ENCODE data around the gene RGPD3. TPM values are rescaled to one million over a fixed set of nuclear protein-coding genes. Genes with fewer than 3 reads are reported as not detected.

RGPD3 gene
- total and polyA plus RNA-seq, 11 donors, result 0.04 to 0.38 (median 0.12) TPM; not detected in 1

DNA sequence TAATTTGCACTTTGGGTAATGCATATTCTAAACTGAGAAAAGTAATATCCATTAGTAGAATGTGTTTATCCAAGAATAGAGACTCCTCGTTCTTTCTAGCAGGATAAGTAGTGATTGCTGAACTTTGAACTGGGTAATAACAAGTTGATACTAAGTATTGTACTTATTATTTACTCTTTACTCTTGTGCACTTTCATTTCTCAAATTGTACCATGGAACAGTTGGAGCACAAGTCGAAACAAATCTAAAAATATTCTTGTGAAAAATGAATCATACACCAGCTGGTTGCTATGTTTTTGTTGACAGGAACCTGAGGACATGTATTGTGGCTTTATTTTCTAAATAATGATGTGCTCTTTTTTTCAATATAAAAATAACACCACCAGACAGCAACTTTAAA is 111.9 kb downstream of the RGPD3 start:
- no peak for ATAC-seq

DNA sequence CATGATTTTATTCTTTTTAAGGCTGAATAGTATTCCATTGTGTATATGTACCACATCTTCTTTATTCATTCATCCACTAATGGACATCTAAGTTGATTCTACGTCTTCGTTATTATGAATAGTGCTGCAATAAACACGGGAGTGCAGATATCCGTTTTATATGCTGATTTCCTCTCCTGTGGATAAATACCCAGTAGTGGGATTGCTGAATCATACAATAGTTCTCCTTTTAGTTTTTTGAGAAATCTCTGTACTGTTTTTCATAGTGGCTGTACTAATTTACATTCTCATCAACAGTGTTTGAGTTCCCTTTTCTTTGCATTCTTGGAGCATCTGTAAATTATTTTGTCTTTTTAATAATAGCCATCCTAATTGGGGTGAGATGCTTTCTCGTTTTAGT is 114.5 kb downstream of the RGPD3 start:
- H3K4me3 ChIP-seq, result no peak overlapping the region
- no peak for DNase-seq
- WGBS, 4 donors, result 79 to 91% (median 85%) methylated on average over 5 of the region's 5 CpGs
- no peak overlapping the region for H3K27ac ChIP-seq
- intact Hi-C loops (cut with DNase I), result no loop called here
- no peaks in the 10 kb centered on the region for H3K4me1 ChIP-seq
- TF ChIP-seq, protein P1, sequence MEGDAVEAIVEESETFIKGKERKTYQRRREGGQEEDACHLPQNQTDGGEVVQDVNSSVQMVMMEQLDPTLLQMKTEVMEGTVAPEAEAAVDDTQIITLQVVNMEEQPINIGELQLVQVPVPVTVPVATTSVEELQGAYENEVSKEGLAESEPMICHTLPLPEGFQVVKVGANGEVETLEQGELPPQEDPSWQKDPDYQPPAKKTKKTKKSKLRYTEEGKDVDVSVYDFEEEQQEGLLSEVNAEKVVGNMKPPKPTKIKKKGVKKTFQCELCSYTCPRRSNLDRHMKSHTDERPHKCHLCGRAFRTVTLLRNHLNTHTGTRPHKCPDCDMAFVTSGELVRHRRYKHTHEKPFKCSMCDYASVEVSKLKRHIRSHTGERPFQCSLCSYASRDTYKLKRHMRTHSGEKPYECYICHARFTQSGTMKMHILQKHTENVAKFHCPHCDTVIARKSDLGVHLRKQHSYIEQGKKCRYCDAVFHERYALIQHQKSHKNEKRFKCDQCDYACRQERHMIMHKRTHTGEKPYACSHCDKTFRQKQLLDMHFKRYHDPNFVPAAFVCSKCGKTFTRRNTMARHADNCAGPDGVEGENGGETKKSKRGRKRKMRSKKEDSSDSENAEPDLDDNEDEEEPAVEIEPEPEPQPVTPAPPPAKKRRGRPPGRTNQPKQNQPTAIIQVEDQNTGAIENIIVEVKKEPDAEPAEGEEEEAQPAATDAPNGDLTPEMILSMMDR (IDR thresholded peaks at IDR 0.05), result no peak
- no peak for TF ChIP-seq POLR2A (IDR thresholded peaks at IDR 0.05)
- H3K9me3 ChIP-seq, result no peaks in the 10 kb centered on the region
- peaks cover 0 to 14% (median 0%) of the 10 kb centered on the region in 9 donors for H3K27me3 ChIP-seq
- no peak for ATAC-seq
- no peaks in the 10 kb centered on the region for H3K36me3 ChIP-seq

More for the DNA sequence above, 111.9 kb downstream of the RGPD3 start:
- Histone ChIP-seq H3K4me3 (no peak overlapping the region), H3K27ac (no peak overlapping the region), H3K4me1 (no peaks in the 10 kb centered on the region), H3K36me3 (no peaks in the 10 kb centered on the region), H3K27me3 (peaks cover 0 to 13% (median 0%) of the 10 kb centered on the region in 9 donors), H3K9me3 (no peaks in the 10 kb centered on the region)
- TF ChIP-seq, protein P1 (IDR thresholded peaks at IDR 0.05), result no peak
- TF ChIP-seq POLR2A (IDR thresholded peaks at IDR 0.05), result no peak
- intact Hi-C loops (cut with DNase I), result no loop called here
- DNase-seq, result no peak
- WGBS, 4 donors, result 22 to 37% (median 29%) methylated on average over 2 of the region's 2 CpGs

DNA sequence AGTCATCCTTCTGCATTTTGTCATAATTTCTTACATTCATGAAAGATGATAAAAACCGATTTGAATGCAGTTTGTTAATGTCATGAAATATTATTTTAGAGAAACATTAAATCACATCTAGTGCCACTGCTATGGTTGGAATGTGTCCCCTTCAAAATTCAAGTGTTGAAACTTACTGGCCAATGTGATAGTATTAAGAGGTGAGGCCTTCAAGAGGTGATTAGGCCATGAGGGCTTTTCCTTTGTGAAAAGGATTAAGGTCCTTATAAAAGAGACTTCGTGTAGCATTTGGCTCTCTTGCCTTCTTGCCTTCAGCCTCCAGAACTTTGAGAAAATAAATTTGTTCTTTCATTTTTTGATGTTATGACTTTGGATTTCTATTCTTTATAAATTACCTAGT is 117.2 kb downstream of the RGPD3 start:
- 53 to 56% (median 55%) methylated on average over 2 of the region's 2 CpGs for WGBS, 4 donors
- DNase-seq (no peak), ATAC-seq (no peak)
- Histone ChIP-seq H3K9me3 (no peaks in the 10 kb centered on the region), H3K4me1 (no peaks in the 10 kb centered on the region), H3K27ac (no peak overlapping the region), H3K36me3 (no peaks in the 10 kb centered on the region), H3K4me3 (no peak overlapping the region), H3K27me3 (peaks cover 0 to 14% (median 0%) of the 10 kb centered on the region in 9 donors)
- intact Hi-C loops (cut with DNase I), result no loop called here
- TF ChIP-seq, protein P1 (IDR thresholded peaks at IDR 0.05), result no peak
- TF ChIP-seq POLR2A (IDR thresholded peaks at IDR 0.05), result no peak

DNA sequence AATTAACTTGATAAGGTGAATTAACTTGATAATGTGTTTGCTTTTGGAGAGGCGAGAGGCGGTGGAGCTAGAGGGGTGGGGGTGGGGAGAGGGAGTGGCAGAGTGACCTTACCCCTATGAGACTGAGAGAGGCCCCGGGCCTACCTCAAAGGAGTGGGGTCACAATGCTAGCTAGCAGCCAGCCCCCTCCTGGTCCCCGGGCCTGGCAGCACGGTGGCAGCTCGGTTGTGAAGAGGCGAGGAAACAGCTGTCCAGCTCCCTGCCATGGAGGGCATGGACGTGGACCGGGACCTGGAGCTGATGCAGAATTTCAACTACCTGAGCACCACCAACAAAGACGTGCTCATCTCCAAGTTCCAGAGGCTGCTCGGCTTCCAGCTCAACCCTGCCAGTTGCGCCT is 123.9 kb downstream of the RGPD3 start:
- TF ChIP-seq, protein P1 (IDR thresholded peaks at IDR 0.05), result no peak
- TF ChIP-seq POLR2A (IDR thresholded peaks at IDR 0.05), result no peak
- no peaks in the 10 kb centered on the region for H3K36me3 ChIP-seq
- no peaks in the 10 kb centered on the region for H3K27me3 ChIP-seq
- peaks cover 0 to 4% (median 0%) of the 10 kb centered on the region in 12 donors for H3K9me3 ChIP-seq
- WGBS, 4 donors, result 93 to 94% (median 94%) methylated on average over 8 to 12 of the region's 12 CpGs
- H3K4me1 ChIP-seq, result no peaks in the 10 kb centered on the region
- no peak overlapping the region for H3K27ac ChIP-seq
- no peak overlapping the region for H3K4me3 ChIP-seq
- DNase-seq (no peak), ATAC-seq (no peak)
- intact Hi-C loops (cut with DNase I), result no loop called here
